SHP77 treated with DMSO at 0.1 percent for 48 hours (cell line): ENCODE measurements around the gene CTDNEP1.
"Not testable (repeated sequence)": the region's sequence is repeated elsewhere in the genome, so short reads cannot be mapped to it uniquely, and the experiment has no call there.

Experiments used
- DNase-seq: peaks from one replicate; lab custom pipeline; 2025; lab: John Stamatoyannopoulos, UW

The CTDNEP1 gene

GRCh38 chr17:7248796-7249195 lies 2.7 kb downstream of the CTDNEP1 start:
- DNase-seq = no peak

GRCh38 chr17:7246779-7247178 lies 4.8 kb downstream of the CTDNEP1 start:
- DNase-seq = no peak

GRCh38 chr17:7243838-7244237 lies 7.7 kb downstream of the CTDNEP1 start:
- DNase-seq = not testable (repeated sequence)

- DNase-seq = no peak
These were observed 8.1 kb downstream of the CTDNEP1 start for GRCh38 chr17:7243453-7243729.

- peak; percentile 91 for DNase-seq
These were observed 8.6 kb downstream of the CTDNEP1 start for GRCh38 chr17:7242717-7243452.

GRCh38 chr17:7241783-7242716 lies 9.5 kb downstream of the CTDNEP1 start, which contains the start of gene GABARAP:
Gene GABARAP (minus strand): TSS chr17:7242449. CDS start chr17:7242330, 119 bp downstream.
- peak; percentile 91 for DNase-seq

GRCh38 chr17:7241090-7241733 lies 10.3 kb downstream of the CTDNEP1 start:
- no peak for DNase-seq

- no peak for DNase-seq
These were observed 11.2 kb downstream of the CTDNEP1 start for GRCh38 chr17:7240375-7240774.

- DNase-seq = peak; percentile 100
These were observed 12.2 kb downstream of the CTDNEP1 start, which contains the start of gene PHF23 for GRCh38 chr17:7239091-7240027. Gene PHF23 (minus strand): TSS chr17:7239457. CDS start chr17:7239279, 178 bp downstream.

GRCh38 chr17:7238420-7239090 lies 13.0 kb downstream of the CTDNEP1 start:
- DNase-seq = no peak

- DNase-seq = no peak
These were observed 13.6 kb downstream of the CTDNEP1 start for GRCh38 chr17:7237761-7238419.

GRCh38 chr17:7237266-7237760 lies 14.2 kb downstream of the CTDNEP1 start:
- DNase-seq = no peak

- DNase-seq = no peak
These were observed 14.7 kb downstream of the CTDNEP1 start for GRCh38 chr17:7236808-7237207.

GRCh38 chr17:7235693-7236665 lies 15.6 kb downstream of the CTDNEP1 start:
- DNase-seq = no peak

GRCh38 chr17:7234083-7234951 lies 17.2 kb downstream of the CTDNEP1 start, which contains the start of gene DVL2:
Gene DVL2 (minus strand): TSS chr17:7234517. CDS start chr17:7234262, 255 bp downstream.
- peak; percentile 86 for DNase-seq

- DNase-seq = no peak
These were observed 17.8 kb downstream of the CTDNEP1 start for GRCh38 chr17:7233701-7234082.

- no peak for DNase-seq
These were observed 19.4 kb downstream of the CTDNEP1 start for GRCh38 chr17:7232114-7232513.

- DNase-seq = no peak
These were observed 22.0 kb downstream of the CTDNEP1 start for GRCh38 chr17:7229504-7229903.
